ENCODE data around the gene TBC1D22A.

GRCh38 chr22:46779023-46779422, 16.6 kb downstream of the TBC1D22A start:
- TF ChIP-seq CTCF (IDR thresholded peaks at IDR 0.05) (no peak), POLR2A (IDR thresholded peaks at IDR 0.05) (no peak), POLR2AphosphoS5 (IDR thresholded peaks at IDR 0.05) (no peak)

All from upper lobe of left lung (tissue), 4 donors.